Measurements from ENCODE around the gene KRTAP6-1. TPM values are rescaled to one million over a fixed set of nuclear protein-coding genes. Genes with fewer than 3 reads are reported as not detected.

KRTAP6-1 gene
- total and polyA plus RNA-seq, 3 experiments from 2014 or later, result not detected

- Histone ChIP-seq H3K4me1 (ENCODE audit: insufficient read depth, low read length) (no peaks in the 10 kb centered on the region), H3K36me3 (ENCODE audit: insufficient read depth, low read length) (no peaks in the 10 kb centered on the region), H3K27me3 (ENCODE audit: insufficient read depth, low read length, poor library complexity, severe bottlenecking) (no peaks in the 10 kb centered on the region), H3K27ac (ENCODE audit: low read depth, low read length) (no peak overlapping the region), H3K4me3 (ENCODE audit: low read length) (no peak overlapping the region), H3K9me3 (ENCODE audit: low read length) (no peaks in the 10 kb centered on the region)
- Mint-ChIP-seq H3K4me3 (no peak overlapping the region), H3K36me3 (no peaks in the 10 kb centered on the region), H3K9me3 (peaks cover 0 to 8% (median 0%) of the 10 kb centered on the region in 5 donors), H3K4me1 (no peaks in the 10 kb centered on the region), H3K27ac (no peak overlapping the region), H3K27me3 (no peaks in the 10 kb centered on the region)
- ChIA-PET POLR2A (no interaction called here), CTCF (no interaction called here)
- DNase-seq, result no peak
These were observed 11.9 kb upstream of the KRTAP6-1 start for GRCh38 chr21:30625449-30626165.

DNA sequence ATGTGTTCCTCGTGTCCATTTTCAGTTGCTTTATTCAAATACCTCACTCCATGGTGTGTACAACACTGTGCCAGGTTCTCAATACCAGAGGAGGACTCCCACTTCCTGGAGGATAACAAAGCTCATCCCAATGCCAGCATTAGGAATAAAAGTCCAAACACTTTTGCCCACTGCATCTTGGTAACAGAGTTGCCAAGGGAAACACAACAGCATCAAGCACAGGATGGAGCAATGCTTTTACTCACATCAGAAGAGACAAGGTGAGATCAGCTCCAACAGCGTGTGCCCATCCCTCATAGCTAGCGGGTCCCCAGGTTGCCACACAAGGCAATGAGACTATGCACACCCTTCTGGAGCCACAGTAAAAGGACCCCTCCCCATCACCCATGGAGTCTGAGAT lies 9.6 kb upstream of the KRTAP6-1 start:
- Histone ChIP-seq H3K9me3 (ENCODE audit: low read length) (no peaks in the 10 kb centered on the region), H3K36me3 (ENCODE audit: insufficient read depth, low read length) (no peaks in the 10 kb centered on the region), H3K27me3 (ENCODE audit: insufficient read depth, low read length, poor library complexity, severe bottlenecking) (no peaks in the 10 kb centered on the region), H3K4me3 (ENCODE audit: low read length) (no peak overlapping the region), H3K4me1 (ENCODE audit: insufficient read depth, low read length) (no peaks in the 10 kb centered on the region), H3K27ac (ENCODE audit: low read depth, low read length) (no peak overlapping the region)
- Mint-ChIP-seq H3K36me3 (no peaks in the 10 kb centered on the region), H3K27me3 (no peaks in the 10 kb centered on the region), H3K4me3 (no peak overlapping the region), H3K9me3 (peaks cover 0 to 8% (median 0%) of the 10 kb centered on the region in 5 donors), H3K27ac (no peak overlapping the region), H3K4me1 (no peaks in the 10 kb centered on the region)
- POLR2A ChIA-PET, result no interaction called here
- no peak for DNase-seq
- CTCF ChIA-PET, result no interaction called here

DNA sequence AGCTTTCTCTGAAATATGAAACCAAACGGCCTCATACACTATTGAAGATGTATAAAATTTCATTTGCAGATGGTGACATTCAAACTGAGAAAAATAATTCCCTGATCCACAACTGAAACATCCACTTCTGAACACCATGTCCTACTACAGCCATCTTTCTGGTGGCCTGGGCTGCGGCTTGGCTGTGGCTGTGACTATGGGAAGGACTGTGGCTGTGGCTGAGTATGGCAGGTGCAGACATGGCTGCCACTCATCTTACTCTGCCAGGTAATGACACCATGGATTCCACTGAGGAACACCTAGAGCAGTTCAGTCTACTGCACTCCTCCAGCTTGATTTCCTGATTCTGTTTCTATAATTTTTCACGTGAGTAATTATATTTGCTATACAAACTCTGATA lies 6.8 kb upstream of the KRTAP6-1 start, which contains the start of gene KRTAP20-4:
KRTAP20-4 (plus strand) TSS at position 106 of the 400 bp plus-strand sequence.
- no peak for DNase-seq
- CTCF ChIA-PET, result no interaction called here
- H3K27ac Mint-ChIP-seq, result no peak within 1 kb of the TSS
- H3K36me3 ChIP-seq (ENCODE audit: insufficient read depth, low read length), result no peaks in the 10 kb centered on the region
- H3K4me1 ChIP-seq (ENCODE audit: insufficient read depth, low read length), result no peaks in the 10 kb centered on the region
- POLR2A ChIA-PET, result no interaction called here
- H3K27ac ChIP-seq (ENCODE audit: low read depth, low read length), result no peak within 1 kb of the TSS
- H3K27me3 ChIP-seq (ENCODE audit: insufficient read depth, low read length, poor library complexity, severe bottlenecking), result no peaks in the 10 kb centered on the region
- no peaks in the 10 kb centered on the region for H3K27me3 Mint-ChIP-seq
- H3K9me3 ChIP-seq (ENCODE audit: low read length), result no peaks in the 10 kb centered on the region
- no peak within 1 kb of the TSS for H3K4me3 ChIP-seq (ENCODE audit: low read length)
- H3K9me3 Mint-ChIP-seq, result peaks cover 0 to 5% (median 0%) of the 10 kb centered on the region in 5 donors
- no peaks in the 10 kb centered on the region for H3K36me3 Mint-ChIP-seq
- no peak within 1 kb of the TSS for H3K4me3 Mint-ChIP-seq
- H3K4me1 Mint-ChIP-seq, result no peaks in the 10 kb centered on the region

DNA sequence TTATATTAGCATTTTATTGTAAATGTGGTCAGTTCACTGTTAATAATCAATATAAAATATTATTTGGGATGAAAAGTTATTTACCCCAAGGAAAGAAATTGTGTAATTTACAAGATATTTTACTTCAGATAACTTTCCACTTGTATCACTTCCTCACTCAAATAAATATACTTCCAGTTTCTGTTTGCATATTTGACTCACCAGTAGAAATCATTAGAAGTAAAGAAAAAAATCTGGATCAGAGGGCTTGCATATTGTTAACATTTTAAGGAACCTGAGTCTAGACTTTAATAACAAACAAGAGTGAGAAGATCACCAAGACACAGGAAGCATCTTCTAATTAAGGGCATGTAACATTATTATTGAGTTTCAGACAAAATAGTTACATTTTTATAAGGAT lies 6.3 kb upstream of the KRTAP6-1 start:
- Histone ChIP-seq H3K4me1 (ENCODE audit: insufficient read depth, low read length) (no peaks in the 10 kb centered on the region), H3K4me3 (ENCODE audit: low read length) (no peak overlapping the region), H3K27ac (ENCODE audit: low read depth, low read length) (no peak overlapping the region), H3K9me3 (ENCODE audit: low read length) (no peaks in the 10 kb centered on the region), H3K27me3 (ENCODE audit: insufficient read depth, low read length, poor library complexity, severe bottlenecking) (no peaks in the 10 kb centered on the region), H3K36me3 (ENCODE audit: insufficient read depth, low read length) (no peaks in the 10 kb centered on the region)
- no peaks in the 10 kb centered on the region for H3K27me3 Mint-ChIP-seq
- no peak for DNase-seq
- no peak overlapping the region for H3K27ac Mint-ChIP-seq
- no peaks in the 10 kb centered on the region for H3K4me1 Mint-ChIP-seq
- no peak overlapping the region for H3K4me3 Mint-ChIP-seq
- H3K9me3 Mint-ChIP-seq, result peaks cover 0 to 5% (median 0%) of the 10 kb centered on the region in 5 donors
- H3K36me3 Mint-ChIP-seq, result no peaks in the 10 kb centered on the region
- CTCF ChIA-PET, result no interaction called here
- POLR2A ChIA-PET, result no interaction called here

GRCh38 chr21:30616125-30616524 lies 2.4 kb upstream of the KRTAP6-1 start, which contains the start of gene KRTAP20-1:
Gene KRTAP20-1 (plus strand): TSS chr21:30616425. CDS start chr21:30616455, 30 bp downstream.
- Histone ChIP-seq H3K36me3 (ENCODE audit: insufficient read depth, low read length) (no peaks in the 10 kb centered on the region), H3K4me1 (ENCODE audit: insufficient read depth, low read length) (no peaks in the 10 kb centered on the region), H3K27me3 (ENCODE audit: insufficient read depth, low read length, poor library complexity, severe bottlenecking) (no peaks in the 10 kb centered on the region), H3K27ac (ENCODE audit: low read depth, low read length) (no peak within 1 kb of the TSS), H3K9me3 (ENCODE audit: low read length) (no peaks in the 10 kb centered on the region), H3K4me3 (ENCODE audit: low read length) (no peak within 1 kb of the TSS)
- H3K27me3 Mint-ChIP-seq, result no peaks in the 10 kb centered on the region
- no peaks in the 10 kb centered on the region for H3K4me1 Mint-ChIP-seq
- no peaks in the 10 kb centered on the region for H3K36me3 Mint-ChIP-seq
- DNase-seq, result no peak
- H3K9me3 Mint-ChIP-seq, result peaks cover 0 to 5% (median 2%) of the 10 kb centered on the region in 5 donors
- POLR2A ChIA-PET, result no interaction called here
- no peak within 1 kb of the TSS for H3K27ac Mint-ChIP-seq
- CTCF ChIA-PET, result no interaction called here
- H3K4me3 Mint-ChIP-seq, result no peak within 1 kb of the TSS

- H3K36me3 Mint-ChIP-seq, result no peaks in the 10 kb centered on the region
- H3K4me3 Mint-ChIP-seq, result no peak overlapping the region
- Histone ChIP-seq H3K9me3 (ENCODE audit: low read length) (no peaks in the 10 kb centered on the region), H3K4me1 (ENCODE audit: insufficient read depth, low read length) (no peaks in the 10 kb centered on the region), H3K27ac (ENCODE audit: low read depth, low read length) (no peak overlapping the region), H3K36me3 (ENCODE audit: insufficient read depth, low read length) (no peaks in the 10 kb centered on the region), H3K27me3 (ENCODE audit: insufficient read depth, low read length, poor library complexity, severe bottlenecking) (no peaks in the 10 kb centered on the region), H3K4me3 (ENCODE audit: low read length) (no peak overlapping the region)
- ChIA-PET POLR2A (no interaction called here), CTCF (no interaction called here)
- no peak for DNase-seq
- no peaks in the 10 kb centered on the region for H3K4me1 Mint-ChIP-seq
- no peak overlapping the region for H3K27ac Mint-ChIP-seq
- H3K9me3 Mint-ChIP-seq, result peaks cover 2 to 13% (median 3%) of the 10 kb centered on the region in 5 donors
- H3K27me3 Mint-ChIP-seq, result peaks cover 0 to 1% of the 10 kb centered on the region in 2 donors
These were observed 1.5 kb upstream of the KRTAP6-1 start for GRCh38 chr21:30615199-30615598.

GRCh38 chr21:30612132-30612531 lies 1.6 kb downstream of the KRTAP6-1 start:
- H3K27ac Mint-ChIP-seq, result no peak overlapping the region
- ChIA-PET CTCF (no interaction called here), POLR2A (no interaction called here)
- Histone ChIP-seq H3K4me3 (ENCODE audit: low read length) (no peak overlapping the region), H3K9me3 (ENCODE audit: low read length) (no peaks in the 10 kb centered on the region), H3K27ac (ENCODE audit: low read depth, low read length) (no peak overlapping the region), H3K27me3 (ENCODE audit: insufficient read depth, low read length, poor library complexity, severe bottlenecking) (no peaks in the 10 kb centered on the region), H3K4me1 (ENCODE audit: insufficient read depth, low read length) (no peaks in the 10 kb centered on the region), H3K36me3 (ENCODE audit: insufficient read depth, low read length) (no peaks in the 10 kb centered on the region)
- H3K9me3 Mint-ChIP-seq, result peaks cover 2 to 17% (median 3%) of the 10 kb centered on the region in 5 donors
- peaks cover 0 to 1% of the 10 kb centered on the region in 2 donors for H3K27me3 Mint-ChIP-seq
- H3K4me1 Mint-ChIP-seq, result no peaks in the 10 kb centered on the region
- H3K36me3 Mint-ChIP-seq, result no peaks in the 10 kb centered on the region
- DNase-seq, result no peak
- H3K4me3 Mint-ChIP-seq, result no peak overlapping the region

DNA sequence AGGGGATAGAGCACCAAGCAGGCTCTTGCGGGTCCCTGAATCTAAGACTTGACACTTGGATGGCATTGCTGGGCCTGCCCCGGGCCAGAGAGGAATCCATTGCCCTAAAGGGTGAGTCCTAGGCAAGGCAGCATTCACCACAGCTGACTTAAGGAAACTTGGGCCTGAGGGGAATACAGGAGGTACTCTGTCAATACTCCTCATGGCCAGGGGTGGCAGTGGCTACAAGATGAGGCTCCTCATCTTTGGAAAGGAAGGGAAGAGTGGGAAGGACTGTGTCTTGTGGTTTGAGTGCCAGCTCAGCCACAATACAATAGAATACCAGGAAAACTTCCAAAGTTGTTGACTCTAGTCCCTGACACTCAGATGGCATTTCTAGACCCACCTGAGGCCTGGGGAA lies 7.8 kb downstream of the KRTAP6-1 start:
- no peak overlapping the region for H3K27ac Mint-ChIP-seq

More for the DNA sequence above, 7.8 kb downstream of the KRTAP6-1 start:
- no peak for DNase-seq
- H3K4me3 ChIP-seq (ENCODE audit: low read length), result no peak overlapping the region
- Mint-ChIP-seq H3K27me3 (peaks cover 0 to 1% of the 10 kb centered on the region in 2 donors), H3K9me3 (peaks cover 1 to 21% (median 6%) of the 10 kb centered on the region in 5 donors), H3K4me3 (no peak overlapping the region), H3K36me3 (no peaks in the 10 kb centered on the region), H3K4me1 (no peaks in the 10 kb centered on the region)
- H3K27me3 ChIP-seq (ENCODE audit: insufficient read depth, low read length, poor library complexity, severe bottlenecking), result no peaks in the 10 kb centered on the region
- H3K9me3 ChIP-seq (ENCODE audit: low read length), result no peaks in the 10 kb centered on the region
- no peaks in the 10 kb centered on the region for H3K4me1 ChIP-seq (ENCODE audit: insufficient read depth, low read length)
- POLR2A ChIA-PET, result no interaction called here
- CTCF ChIA-PET, result no interaction called here
- H3K36me3 ChIP-seq (ENCODE audit: insufficient read depth, low read length), result no peaks in the 10 kb centered on the region
- H3K27ac ChIP-seq (ENCODE audit: low read depth, low read length), result no peak overlapping the region

Data from CD8-positive, alpha-beta memory T cell (primary cell).